Urinary bladder (tissue), 4 donors: Measurements from ENCODE around the gene COG7. TPM values are rescaled to one million over a fixed set of nuclear protein-coding genes. Genes with fewer than 3 reads are reported as not detected.

ENCODE experiments used
- DNase-seq: peaks from one replicate; pipeline ENCODE4 v3.0.0-alpha.2; 2015; ENCODE audit errors: extremely low spot score
- H3K27ac ChIP-seq: one replicate; pipeline ENCODE4 v1.5.1; 2013; ENCODE audit warnings: low read depth, mild to moderate bottlenecking, moderate library complexity
- H3K36me3 ChIP-seq: one replicate; pipeline ENCODE4 v1.6.1; 2013; ENCODE audit warnings: mild to moderate bottlenecking, moderate library complexity; ENCODE audit not compliant: insufficient read depth
- H3K4me1 ChIP-seq: one replicate; pipeline ENCODE4 v1.6.1; 2013; ENCODE audit warnings: mild to moderate bottlenecking, moderate library complexity; ENCODE audit not compliant: insufficient read depth
- H3K4me3 ChIP-seq: one replicate; pipeline ENCODE4 v1.5.1; 2013; ENCODE audit warnings: low read depth, low read length
- WGBS: extraction: QIAGEN DNeasy Blood & Tissue Kit; methylation state at CpG from one replicate; pipeline ENCODE4 v1.1.7; 2013; 5-methylcytosine and 5-hydroxymethylcytosine counted together
- polyA plus RNA-seq: library from polyadenylated mRNA; stranded (reverse); fragments of 200-250 nt; gene quantifications from one replicate; pipeline ENCODE4 v1.2.3, GENCODE V29; 2013
- small RNA-seq: library from RNA; depleted of rRNA; stranded (forward); fragments of <200 nt; gene quantifications from one replicate; pipeline ENCODE3, GENCODE V24; 2014
- total RNA-seq: library from RNA; depleted of rRNA; stranded (reverse); fragments of >200 nt; gene quantifications from one replicate; pipeline ENCODE4 v1.2.3, GENCODE V29; 2014
- donor health status: healthy with polysubstance abuse.
- donor health status: healthy.

COG7 gene
- total and polyA plus RNA-seq, 2 donors: 16.6 to 25.6 TPM

GRCh38 chr16:23345237-23345636, 107.8 kb downstream of the COG7 start:
- Histone ChIP-seq H3K36me3 (no peaks in the 10 kb centered on the region), H3K27ac (no peak overlapping the region), H3K4me3 (no peak overlapping the region), H3K4me1 (no peaks in the 10 kb centered on the region)
- no peak for DNase-seq
- WGBS: 75% methylated on average over 5 of the region's 5 CpGs

- no peak for DNase-seq
- Histone ChIP-seq H3K4me3 (no peak overlapping the region), H3K36me3 (no peaks in the 10 kb centered on the region), H3K4me1 (no peaks in the 10 kb centered on the region), H3K27ac (no peak overlapping the region)
- WGBS: 48% methylated on average over 5 of the region's 5 CpGs
These were observed 109.1 kb downstream of the COG7 start for GRCh38 chr16:23343643-23344612.

- H3K4me1 ChIP-seq: no peaks in the 10 kb centered on the region
- 58% methylated on average over 5 of the region's 5 CpGs for WGBS
These were observed 110.8 kb downstream of the COG7 start for GRCh38 chr16:23342083-23342640.

GRCh38 chr16:23339787-23340186, 113.2 kb downstream of the COG7 start:
- H3K36me3 ChIP-seq: no peaks in the 10 kb centered on the region
- 74% methylated on average over 3 of the region's 3 CpGs for WGBS
- H3K4me1 ChIP-seq: no peaks in the 10 kb centered on the region
- H3K4me3 ChIP-seq: no peak overlapping the region
- DNase-seq: no peak
- no peak overlapping the region for H3K27ac ChIP-seq

More at GRCh38 chr16:23342083-23342640, 110.8 kb downstream of the COG7 start:
- Histone ChIP-seq H3K36me3 (no peaks in the 10 kb centered on the region), H3K27ac (no peak overlapping the region), H3K4me3 (no peak overlapping the region)
- DNase-seq: no peak

Small RNA genes within 50 kb of the gene (small RNA-seq; reads per million reads assigned to genes)
- gene RF00072: not detected

Other genes with a start within 250 kb of the COG7 start
- 3.0 TPM for gene SCNN1B, start 150.9 kb downstream of the COG7 start, total RNA-seq
- 6.0 TPM for gene SCNN1B, start 150.9 kb downstream of the COG7 start, polyA plus RNA-seq
- gene GGA2, start 57.3 kb upstream of the COG7 start, total RNA-seq: 43.7 TPM
- gene GGA2, start 57.3 kb upstream of the COG7 start, polyA plus RNA-seq: 23.4 TPM
- 27.5 TPM for gene EARS2, start 104.2 kb upstream of the COG7 start, total RNA-seq
- 17.7 TPM for gene EARS2, start 104.2 kb upstream of the COG7 start, polyA plus RNA-seq
- gene UBFD1, start 104.5 kb upstream of the COG7 start, total RNA-seq: 51.6 TPM
- 18.0 TPM for gene UBFD1, start 104.5 kb upstream of the COG7 start, polyA plus RNA-seq
- 76.7 TPM for gene NDUFAB1, start 143.1 kb upstream of the COG7 start, total RNA-seq
- 171 TPM for gene NDUFAB1, start 143.1 kb upstream of the COG7 start, polyA plus RNA-seq
- 9.4 TPM for gene PALB2, start 188.1 kb upstream of the COG7 start, total RNA-seq
- 7.0 TPM for gene PALB2, start 188.1 kb upstream of the COG7 start, polyA plus RNA-seq
- gene DCTN5, start 188.3 kb upstream of the COG7 start, total RNA-seq: 36.3 TPM
- gene DCTN5, start 188.3 kb upstream of the COG7 start, polyA plus RNA-seq: 35.2 TPM
- 3.5 TPM for gene PLK1, start 225.7 kb upstream of the COG7 start, total RNA-seq
- gene PLK1, start 225.7 kb upstream of the COG7 start, polyA plus RNA-seq: 1.3 TPM